ENCODE data around the gene RASL12.
A peak's percentile ranks its signal among the peaks of the same experiment; 100 is the strongest.
"Not testable (repeated sequence)": the region's sequence is repeated elsewhere in the genome, so short reads cannot be mapped to it uniquely, and the experiment has no call there.

Gene RASL12

GRCh38 chr15:65067645-65068402 lies at the start of gene RASL12:
RASL12 (minus strand) TSS chr15:65067991; CDS start chr15:65067835, 156 bp downstream.
- DNase-seq (ENCODE audit: low read depth), result no peak

- DNase-seq (ENCODE audit: low read depth), result no peak
Observed at GRCh38 chr15:65115542-65115941, 47.8 kb upstream of the RASL12 start.

GRCh38 chr15:65115086-65115485 lies 47.3 kb upstream of the RASL12 start, which contains the start of gene UBAP1L:
UBAP1L (minus strand) TSS chr15:65115200; CDS start chr15:65106215, 8,985 bp downstream.
- DNase-seq (ENCODE audit: low read depth), result no peak

- no peak for DNase-seq (ENCODE audit: low read depth)
Observed at GRCh38 chr15:65110676-65111292, 43.0 kb upstream of the RASL12 start.

GRCh38 chr15:65106011-65106590 lies 38.3 kb upstream of the RASL12 start:
- no peak for DNase-seq (ENCODE audit: low read depth)

GRCh38 chr15:65105038-65105437 lies 37.2 kb upstream of the RASL12 start:
- no peak for DNase-seq (ENCODE audit: low read depth)

GRCh38 chr15:65102912-65103311 lies 35.1 kb upstream of the RASL12 start:
- no peak for DNase-seq (ENCODE audit: low read depth)

GRCh38 chr15:65101891-65102708 lies 34.3 kb upstream of the RASL12 start:
- DNase-seq (ENCODE audit: low read depth), result no peak

GRCh38 chr15:65101411-65101890 lies 33.7 kb upstream of the RASL12 start:
- DNase-seq (ENCODE audit: low read depth), result peak; percentile 20

- DNase-seq (ENCODE audit: low read depth), result no peak
Observed at GRCh38 chr15:65100442-65100841, 32.7 kb upstream of the RASL12 start.

- not testable (repeated sequence) for DNase-seq (ENCODE audit: low read depth)
Observed at GRCh38 chr15:65099801-65100200, 32.0 kb upstream of the RASL12 start.

- no peak for DNase-seq (ENCODE audit: low read depth)
Observed at GRCh38 chr15:65099336-65099735, 31.5 kb upstream of the RASL12 start.

- DNase-seq (ENCODE audit: low read depth), result no peak
Observed at GRCh38 chr15:65097651-65098263, 30.0 kb upstream of the RASL12 start.

- DNase-seq (ENCODE audit: low read depth), result no peak
Observed at GRCh38 chr15:65096481-65097385, 28.9 kb upstream of the RASL12 start.

GRCh38 chr15:65095747-65096104 lies 27.9 kb upstream of the RASL12 start:
- DNase-seq (ENCODE audit: low read depth), result no peak

- DNase-seq (ENCODE audit: low read depth), result no peak
Observed at GRCh38 chr15:65095011-65095746, 27.4 kb upstream of the RASL12 start.

- DNase-seq (ENCODE audit: low read depth), result no peak
Observed at GRCh38 chr15:65094294-65094995, 26.7 kb upstream of the RASL12 start.

- DNase-seq (ENCODE audit: low read depth), result not testable (repeated sequence)
Observed at GRCh38 chr15:65093793-65094170, 26.0 kb upstream of the RASL12 start.

All from stimulated activated CD8-positive, alpha-beta memory T cell treated with anti-CD3 and anti-CD28 coated beads, Interleukin-15, amount 100 ng/mL, for 24 hours (primary cell).